ENCODE data around the gene NSRP1.
"Not testable (repeated sequence)": the region's sequence is repeated elsewhere in the genome, so short reads cannot be mapped to it uniquely, and the experiment has no call there.

The NSRP1 gene

GRCh38 chr17:30222721-30223175 lies 106.1 kb downstream of the NSRP1 start:
- DNase-seq = no peak

DNA sequence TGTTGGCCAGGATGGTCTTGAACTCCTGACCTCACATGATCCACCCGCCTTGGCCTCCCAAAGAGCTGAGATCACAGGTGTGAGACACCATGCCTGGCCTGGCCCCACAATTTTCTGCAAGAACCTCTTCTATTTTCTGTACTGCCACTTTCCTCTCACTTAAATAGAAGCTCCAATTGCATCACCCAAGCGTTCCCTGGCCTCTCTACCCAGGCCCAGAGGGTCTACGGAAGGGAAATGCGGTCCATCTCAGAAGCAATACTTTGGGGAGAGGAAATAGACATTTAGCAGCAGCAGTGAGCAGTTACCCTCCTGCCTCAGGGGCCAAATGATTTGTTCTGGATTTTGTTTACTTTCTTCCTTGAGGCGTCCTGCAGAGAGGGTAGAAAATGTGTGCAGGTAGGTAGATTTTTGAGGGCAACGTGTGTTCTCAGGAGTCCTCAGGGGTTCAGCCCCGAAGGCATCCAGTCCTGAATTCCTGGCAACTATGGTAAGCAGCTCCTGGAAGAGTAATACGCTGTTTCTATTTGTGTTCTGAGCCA lies 107.9 kb downstream of the NSRP1 start:
- no peak for DNase-seq

DNA sequence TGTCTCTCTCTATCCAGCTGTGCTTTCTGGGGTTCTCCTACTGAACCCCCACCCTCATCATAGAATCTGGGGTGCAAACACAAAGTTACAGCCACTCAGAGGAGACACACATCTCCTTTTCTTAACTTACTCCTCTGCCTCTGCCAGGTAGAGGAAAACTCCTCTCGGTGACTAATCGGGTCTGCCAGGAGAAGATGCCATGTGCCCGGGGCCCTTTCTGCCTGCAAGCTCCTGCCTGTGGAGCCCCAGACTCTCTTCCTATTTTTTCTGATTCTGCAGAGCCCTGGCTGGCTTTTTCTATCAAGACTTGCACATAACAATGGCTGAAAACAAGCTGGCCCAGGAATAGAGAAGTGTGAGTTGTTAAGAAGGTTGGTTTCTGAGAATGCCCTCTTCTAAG lies 108.5 kb downstream of the NSRP1 start:
- DNase-seq = no peak

DNA sequence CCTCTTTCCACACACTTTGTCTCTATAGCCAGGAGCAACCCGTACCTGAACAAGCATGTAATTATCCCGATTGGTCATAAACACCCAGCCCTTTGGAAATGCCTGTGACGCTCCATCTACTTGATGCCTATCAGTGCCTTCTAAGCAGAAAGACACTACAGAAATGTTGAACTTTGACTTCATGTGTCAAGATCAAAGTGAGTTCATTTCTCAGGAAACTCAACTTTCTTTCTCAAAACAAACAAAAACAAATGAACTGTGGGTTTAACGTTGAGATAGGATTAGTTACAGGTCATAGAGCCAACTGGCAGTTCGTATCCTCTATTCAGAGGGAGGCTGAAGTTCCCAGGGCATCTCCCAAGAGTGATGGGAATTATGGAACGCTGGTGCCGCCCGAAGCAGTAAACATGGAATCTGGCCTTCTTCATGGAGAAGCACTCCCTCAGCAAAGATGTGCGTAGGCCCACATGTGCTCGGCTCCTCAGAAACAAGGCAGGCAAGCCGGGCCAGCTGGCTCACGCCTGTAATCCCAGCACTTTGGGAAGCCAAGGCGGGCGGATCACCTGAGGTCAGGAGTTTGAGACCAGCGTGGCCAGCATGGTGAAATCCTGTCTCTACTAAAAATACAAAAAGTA lies 109.4 kb downstream of the NSRP1 start:
- DNase-seq = no peak

- DNase-seq = no peak
Measured at GRCh38 chr17:30226878-30227277, 110.3 kb downstream of the NSRP1 start.

- DNase-seq = no peak
Measured at GRCh38 chr17:30228011-30228410, 111.4 kb downstream of the NSRP1 start.

GRCh38 chr17:30229012-30229411 lies 112.4 kb downstream of the NSRP1 start:
- no peak for DNase-seq

- not testable (repeated sequence) for DNase-seq
Measured at GRCh38 chr17:30230009-30230408, 113.4 kb downstream of the NSRP1 start.

DNA sequence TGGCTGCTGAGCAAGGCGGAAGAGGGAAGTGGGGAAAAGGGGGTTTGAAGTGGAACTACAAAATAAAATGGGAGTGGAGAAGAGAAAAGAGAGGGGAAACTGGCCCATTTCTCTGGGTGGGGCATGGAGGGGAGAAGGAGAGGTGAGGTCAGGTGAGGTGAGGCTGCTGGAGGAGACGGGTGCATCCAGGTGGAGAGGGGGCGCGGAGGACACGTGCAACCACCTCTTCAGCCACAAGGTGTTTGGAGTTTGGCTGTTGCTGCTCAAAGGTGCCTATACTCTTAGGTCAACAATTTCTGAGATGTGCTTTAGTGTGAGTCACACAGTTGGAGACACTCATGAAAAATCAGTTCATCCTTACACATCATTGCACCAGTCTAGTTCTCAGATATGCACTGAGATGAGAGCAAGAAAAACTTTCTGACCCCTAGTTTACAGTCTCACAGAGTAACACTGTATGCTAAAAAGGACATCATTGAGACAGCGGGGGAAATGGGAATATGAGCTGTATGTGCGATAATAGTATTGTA lies 114.0 kb downstream of the NSRP1 start:
- no peak for DNase-seq

- DNase-seq = no peak
Measured at GRCh38 chr17:30232015-30232823, 115.6 kb downstream of the NSRP1 start.

DNA sequence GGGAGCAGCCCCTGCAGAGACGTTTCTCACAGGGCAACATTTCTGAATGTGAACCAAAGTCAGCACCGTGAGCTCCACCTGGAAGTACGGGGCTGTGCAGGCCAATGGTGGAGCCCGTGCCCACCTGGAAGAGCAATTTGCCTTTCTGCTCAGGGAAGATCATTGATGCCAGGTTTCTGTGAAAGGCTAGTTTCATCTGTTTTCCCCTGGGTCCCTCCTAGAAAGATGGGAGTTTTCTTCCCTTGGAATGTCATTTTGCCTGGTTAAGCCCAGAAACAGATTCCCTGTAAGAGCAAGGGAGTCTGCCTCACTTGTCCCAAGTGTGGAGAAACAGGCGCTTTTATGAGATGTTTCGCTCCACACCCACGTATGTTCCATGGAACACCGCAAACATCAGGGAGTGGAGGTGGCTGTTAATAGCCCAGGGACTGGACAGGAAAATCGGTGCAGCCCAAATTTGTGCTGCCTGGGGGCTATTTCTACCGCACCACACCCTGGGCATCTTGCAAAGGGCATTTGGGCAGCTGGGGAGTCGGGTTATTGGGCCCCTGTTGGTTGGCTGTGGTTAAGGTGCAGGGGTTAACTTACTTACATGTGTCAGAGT lies 116.3 kb downstream of the NSRP1 start:
- no peak for DNase-seq

- DNase-seq = no peak
Measured at GRCh38 chr17:30234296-30234695, 117.7 kb downstream of the NSRP1 start.

- no peak for DNase-seq
Measured at GRCh38 chr17:30234964-30235363, 118.3 kb downstream of the NSRP1 start.

DNA sequence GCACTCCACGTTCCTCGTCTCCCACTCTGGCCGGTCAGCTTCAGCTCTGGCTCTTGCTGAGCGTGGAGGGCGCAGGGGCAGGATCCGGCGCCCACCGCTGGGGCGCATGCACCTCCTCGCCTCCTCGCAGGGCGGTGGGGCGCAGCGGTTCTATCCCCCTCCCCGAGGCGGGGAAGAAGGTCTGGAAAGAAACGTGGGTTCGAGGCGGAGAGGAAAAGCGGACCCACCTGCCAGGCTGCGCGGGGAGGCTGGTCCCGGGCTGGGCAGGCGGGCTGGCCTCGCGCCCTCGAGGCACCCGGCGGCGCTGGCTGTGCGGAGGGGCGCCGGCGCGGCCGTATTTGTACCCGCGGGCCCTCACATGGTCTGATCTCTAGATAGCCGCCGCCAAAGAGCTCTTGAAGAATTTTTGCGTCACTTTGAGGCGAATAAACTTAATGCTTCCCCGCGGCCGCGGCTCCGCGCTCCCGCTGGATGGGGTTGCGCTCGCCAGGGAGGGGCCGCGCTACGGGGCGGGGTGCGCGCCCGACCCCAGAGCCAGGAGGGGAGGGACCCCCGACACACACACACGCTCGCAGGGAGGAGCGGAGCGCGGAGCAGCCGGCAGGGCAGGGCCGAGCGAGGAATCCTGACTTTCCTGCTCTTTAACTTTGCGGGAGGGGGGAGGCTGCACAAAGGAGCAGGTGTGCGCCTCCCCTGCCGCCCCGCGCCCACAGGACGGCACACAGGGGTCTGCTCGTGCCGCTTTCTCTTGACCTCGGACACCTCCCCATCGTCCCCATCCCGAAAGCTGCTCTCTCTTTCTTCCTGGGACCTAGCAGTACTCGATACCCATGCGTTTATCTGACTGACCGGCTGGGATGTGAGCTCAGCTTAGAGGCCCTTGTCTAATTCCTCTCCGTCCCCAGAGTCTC lies 119.0 kb downstream of the NSRP1 start, which contains the start of gene SLC6A4:
Gene SLC6A4, minus strand, starts transcription at position 312 of the 911 bp plus-strand sequence. CDS start 13,739 bp downstream, outside the sequence.
- no peak for DNase-seq

Measured in C1 segment of cervical spinal cord (tissue), 14 donors.